Measurements from ENCODE around the gene GAA. TPM values are rescaled to one million over a fixed set of nuclear protein-coding genes. Genes with fewer than 3 reads are reported as not detected.

The GAA gene
- total RNA-seq, 1 experiment from 2014 or later, result 131 TPM

GRCh38 chr17:80117491-80118401, 16.4 kb downstream of the GAA start:
- DNase-seq (ENCODE audit: low read depth, low spot score), result no peak
- H3K9me3 ChIP-seq (ENCODE audit: control insufficient read depth in 1 of 2, insufficient read depth in 1 of 2, low read depth in 1 of 2, low read length in 2 of 2), result no peaks in the 10 kb centered on the region
- H3K27me3 ChIP-seq (ENCODE audit: insufficient read depth, low read length), result no peaks in the 10 kb centered on the region
- TF ChIP-seq ZFX (IDR thresholded peaks at IDR 0.05) (no peak), TCF7L2 (IDR thresholded peaks at IDR 0.05; ENCODE audit: borderline replicate concordance, extremely low read depth, insufficient read depth, insufficient read length) (no peak), SP1 (IDR thresholded peaks at IDR 0.05; ENCODE audit: low read depth) (no peak), YY1 (IDR thresholded peaks at IDR 0.05; ENCODE audit: extremely low read depth, insufficient replicate concordance, low read depth, low read length) (no peak), CBX3 (IDR thresholded peaks at IDR 0.05; ENCODE audit: low read depth) (no peak), ZBTB33 (IDR thresholded peaks at IDR 0.05; ENCODE audit: extremely low read depth, insufficient replicate concordance, low read length) (no peak), REST (IDR thresholded peaks at IDR 0.05; ENCODE audit: low read depth) (no peak), POLR2AphosphoS5 (IDR thresholded peaks at IDR 0.05; ENCODE audit: low read depth, low read length) (no peak), EZH2 (IDR thresholded peaks at IDR 0.05) (no peak), POLR2A (IDR thresholded peaks at IDR 0.05; ENCODE audit: borderline replicate concordance, extremely low read depth, insufficient read depth, insufficient read length) (no peak), SRF (IDR thresholded peaks at IDR 0.05; ENCODE audit: low read depth) (no peak), CTCF (IDR thresholded peaks at IDR 0.05 in 2 of 3, conservative IDR thresholded peaks at IDR 0.05 in 1 of 3; ENCODE audit: borderline replicate concordance in 1 of 3, insufficient read depth in 1 of 3, low read depth in 2 of 3, low read length in 2 of 3) (no peak), MAX (IDR thresholded peaks at IDR 0.05) (no peak), SIN3A (IDR thresholded peaks at IDR 0.05; ENCODE audit: low read depth) (no peak), JUND (IDR thresholded peaks at IDR 0.05) (no peak), ZNF274 (IDR thresholded peaks at IDR 0.05; ENCODE audit: low read depth, low read length) (no peak)
- H3K36me3 ChIP-seq (ENCODE audit: control insufficient read depth in 1 of 2, insufficient read depth in 2 of 2, low read length in 2 of 2), result no peaks in the 10 kb centered on the region; a peak in 1 of 4 replicates
- no peaks in the 10 kb centered on the region for H3K79me2 ChIP-seq (ENCODE audit: insufficient read depth, low read length)
- H4K20me1 ChIP-seq (ENCODE audit: insufficient read depth), result no peaks in the 10 kb centered on the region
- ChIA-PET CTCF (interaction anchor here (1.2 kb wide), 1 partner anchor 16 kb away, joined by 4 read pairs; the partner anchor contains the start of gene GAA), POLR2A (no interaction called here), RAD21 (ENCODE audit: low non-redundant PET in 1 of 2, low total read pairs in 2 of 2, uncharacterized antibody in 2 of 2, unreplicated experiment in 2 of 2) (no interaction called here)
- no peak overlapping the region for H3K4me3 ChIP-seq (replicated peaks in 1 of 2; ENCODE audit: low read depth in 1 of 2, low read length in 2 of 2)
- H2AFZ ChIP-seq (ENCODE audit: low read depth, low read length, poor library complexity, severe bottlenecking), result no peak overlapping the region
- H3K4me2 ChIP-seq (ENCODE audit: low read length), result no peak overlapping the region
- ATAC-seq, result no peak; the same call in 1 of the 2 replicates
- H3K4me1 ChIP-seq (ENCODE audit: control insufficient read depth in 1 of 2, insufficient read depth in 2 of 2, low read length in 2 of 2), result no peaks in the 10 kb centered on the region
- H3K9ac ChIP-seq (ENCODE audit: low read length), result no peak overlapping the region
- H3K27ac ChIP-seq (ENCODE audit: low read depth, low read length), result no peak overlapping the region; the same call in 1 of the 2 replicates
- BruUV-seq (replicated peaks), result no TSS peak
- no peaks in the 10 kb centered on the region for H3K9me2 ChIP-seq (ENCODE audit: insufficient read depth)
- intact Hi-C loops (cut with micrococcal nuclease), result no loop called here

Measured in HCT116 (cell line).